ENCODE results near the gene DDIAS. TPM values are rescaled to one million over a fixed set of nuclear protein-coding genes. Genes with fewer than 3 reads are reported as not detected.

DDIAS gene
- total RNA-seq, 4 donors from 2014 or later, result 0.67 to 2.1 (median 1.1) TPM

- no peaks in the 10 kb centered on the region for H3K9me3 ChIP-seq
- H3K4me1 ChIP-seq, result peaks cover 0 to 10% of the 10 kb centered on the region in 2 donors
- no peak for TF ChIP-seq CTCF (IDR thresholded peaks at IDR 0.05 in 4 of 5, conservative IDR thresholded peaks at IDR 0.05 in 1 of 5)
- no peak for TF ChIP-seq POLR2A (IDR thresholded peaks at IDR 0.05)
- intact Hi-C loops (cut with DNase I; ENCODE audit: low total_unique reads), result no loop called here
- no peaks in the 10 kb centered on the region for H3K36me3 ChIP-seq
- DNase-seq (no peak), ATAC-seq (no peak)
- H3K27ac ChIP-seq, result no peak overlapping the region
- no peaks in the 10 kb centered on the region for H3K27me3 ChIP-seq
- in situ Hi-C loops (cut with MboI; ENCODE audit: low sequenced_read_pairs in 4 of 4), result loop anchor here in 1 of 4 donors (25.0 kb wide), 1 partner anchor 954 kb away; no protein-coding TSS in a partner anchor
- no peak overlapping the region for H3K4me3 ChIP-seq
Observed at GRCh38 chr11:82858133-82858532, 43.4 kb upstream of the DDIAS start.

GRCh38 chr11:82858556-82859091 lies 42.9 kb upstream of the DDIAS start:
- in situ Hi-C loops (cut with MboI; ENCODE audit: low sequenced_read_pairs in 4 of 4), result loop anchor here in 1 of 4 donors (25.0 kb wide), 1 partner anchor 954 kb away; no protein-coding TSS in a partner anchor
- no peaks in the 10 kb centered on the region for H3K9me3 ChIP-seq

GRCh38 chr11:82859750-82860149 lies 41.8 kb upstream of the DDIAS start:
- H3K36me3 ChIP-seq, result no peaks in the 10 kb centered on the region
- H3K4me1 ChIP-seq, result peaks cover 5 to 19% of the 10 kb centered on the region in 2 donors
- TF ChIP-seq CTCF (IDR thresholded peaks at IDR 0.05 in 4 of 5, conservative IDR thresholded peaks at IDR 0.05 in 1 of 5) (no peak), POLR2A (IDR thresholded peaks at IDR 0.05) (no peak)
- no peaks in the 10 kb centered on the region for H3K27me3 ChIP-seq
- ATAC-seq (no peak), DNase-seq (no peak)
- in situ Hi-C loops (cut with MboI; ENCODE audit: low sequenced_read_pairs in 4 of 4) (loop anchor here in 3 of 4 donors (10.0 to 25.0 kb wide), 3 partner anchors 145 to 965 kb away; no protein-coding TSS in a partner anchor), intact Hi-C loops (cut with DNase I; ENCODE audit: low total_unique reads) (loop anchor here (10.0 kb wide), 2 partner anchors 65 to 175 kb away; no protein-coding TSS in a partner anchor)
- no peak overlapping the region for H3K27ac ChIP-seq
- H3K9me3 ChIP-seq, result no peaks in the 10 kb centered on the region
- no peak overlapping the region for H3K4me3 ChIP-seq

More at GRCh38 chr11:82858556-82859091, 42.9 kb upstream of the DDIAS start:
- no peak for TF ChIP-seq POLR2A (IDR thresholded peaks at IDR 0.05)
- TF ChIP-seq CTCF (IDR thresholded peaks at IDR 0.05 in 4 of 5, conservative IDR thresholded peaks at IDR 0.05 in 1 of 5), result no peak
- DNase-seq (no peak), ATAC-seq (no peak)
- intact Hi-C loops (cut with DNase I; ENCODE audit: low total_unique reads), result no loop called here
- H3K4me1 ChIP-seq, result peaks cover 0 to 11% of the 10 kb centered on the region in 2 donors
- H3K4me3 ChIP-seq, result no peak overlapping the region
- H3K27ac ChIP-seq, result no peak overlapping the region
- no peaks in the 10 kb centered on the region for H3K27me3 ChIP-seq
- no peaks in the 10 kb centered on the region for H3K36me3 ChIP-seq

- no peak overlapping the region for H3K4me3 ChIP-seq
- H3K27ac ChIP-seq, result no peak overlapping the region
- no peaks in the 10 kb centered on the region for H3K27me3 ChIP-seq
- intact Hi-C loops (cut with DNase I; ENCODE audit: low total_unique reads) (loop anchor here (10.0 kb wide), 2 partner anchors 62 to 178 kb away; no protein-coding TSS in a partner anchor), in situ Hi-C loops (cut with MboI; ENCODE audit: low sequenced_read_pairs in 4 of 4) (loop anchor here in 3 of 4 donors (10.0 to 25.0 kb wide), 3 partner anchors 148 to 962 kb away; no protein-coding TSS in a partner anchor)
- DNase-seq, result no peak
- H3K36me3 ChIP-seq, result no peaks in the 10 kb centered on the region
- H3K9me3 ChIP-seq, result no peaks in the 10 kb centered on the region
- no peak for ATAC-seq
- H3K4me1 ChIP-seq, result peaks cover 5 to 17% of the 10 kb centered on the region in 2 donors
- TF ChIP-seq CTCF (IDR thresholded peaks at IDR 0.05 in 4 of 5, conservative IDR thresholded peaks at IDR 0.05 in 1 of 5), result no peak
- no peak for TF ChIP-seq POLR2A (IDR thresholded peaks at IDR 0.05)
Observed at GRCh38 chr11:82862379-82862778, 39.2 kb upstream of the DDIAS start.

Measured in gastrocnemius medialis (tissue), 4 donors.